HG03025 (cell line): ENCODE data around the gene TMEM144.
A peak's percentile ranks its signal among the peaks of the same experiment; 100 is the strongest.

ENCODE experiments used
- ATAC-seq: cut with Tn5 transposase; IDR thresholded peaks from one replicate; pipeline ENCODE4 v1.9.1; 2021; ENCODE audit warnings: mild to moderate bottlenecking, moderate library complexity; ENCODE audit not compliant: unreplicated experiment, low FRiP score

TMEM144 gene

DNA sequence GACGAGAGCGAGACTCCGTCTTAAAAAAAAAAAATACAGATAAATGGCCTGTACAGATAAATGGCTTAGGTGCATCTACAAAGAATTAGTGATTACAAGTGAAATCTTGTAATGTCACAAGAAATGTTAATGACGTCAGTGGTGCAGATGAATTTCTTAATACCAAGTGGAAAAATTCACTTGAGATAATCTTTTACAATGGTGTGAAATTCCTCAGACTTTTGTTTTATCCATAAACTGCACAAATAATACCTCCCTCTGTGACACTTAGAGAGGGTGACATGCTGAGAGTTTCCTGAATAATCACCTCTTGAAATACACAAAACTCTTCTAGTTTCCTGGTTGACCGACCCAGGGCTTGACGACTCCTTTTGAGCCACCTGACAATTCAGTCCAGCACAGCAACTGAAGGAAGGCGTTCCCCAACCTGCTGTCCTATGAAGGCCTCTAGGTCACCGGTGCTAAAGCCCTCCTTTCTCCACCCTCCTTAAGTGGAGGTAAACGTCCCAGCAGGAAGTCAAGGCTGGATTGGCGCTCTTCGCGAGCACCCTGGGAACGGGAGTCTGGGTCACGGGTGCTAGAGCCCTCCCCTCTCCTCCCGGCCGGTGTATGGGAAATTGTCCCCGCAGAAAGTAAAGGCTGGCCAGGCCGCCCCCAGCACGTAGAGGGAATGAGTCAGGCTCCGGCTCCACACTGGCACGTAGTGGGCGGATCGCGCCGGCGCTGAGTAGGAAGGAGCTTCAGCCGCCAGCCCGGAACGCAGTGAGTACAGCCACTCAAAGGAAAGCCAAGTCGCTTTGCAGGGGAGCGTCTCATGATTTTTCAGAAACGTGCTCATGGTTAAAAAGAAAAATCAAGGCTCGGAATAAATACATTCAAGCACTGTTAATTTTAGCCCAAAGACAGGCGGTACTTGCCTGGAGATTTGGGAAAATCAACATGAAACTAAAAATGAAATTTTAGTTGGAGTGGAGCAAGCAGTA is at the start of gene TMEM144:
Gene TMEM144, plus strand, starts transcription at position 662 of the 983 bp plus-strand sequence. CDS start 2,182 bp downstream, outside the sequence.
- ATAC-seq: peak; percentile 81

DNA sequence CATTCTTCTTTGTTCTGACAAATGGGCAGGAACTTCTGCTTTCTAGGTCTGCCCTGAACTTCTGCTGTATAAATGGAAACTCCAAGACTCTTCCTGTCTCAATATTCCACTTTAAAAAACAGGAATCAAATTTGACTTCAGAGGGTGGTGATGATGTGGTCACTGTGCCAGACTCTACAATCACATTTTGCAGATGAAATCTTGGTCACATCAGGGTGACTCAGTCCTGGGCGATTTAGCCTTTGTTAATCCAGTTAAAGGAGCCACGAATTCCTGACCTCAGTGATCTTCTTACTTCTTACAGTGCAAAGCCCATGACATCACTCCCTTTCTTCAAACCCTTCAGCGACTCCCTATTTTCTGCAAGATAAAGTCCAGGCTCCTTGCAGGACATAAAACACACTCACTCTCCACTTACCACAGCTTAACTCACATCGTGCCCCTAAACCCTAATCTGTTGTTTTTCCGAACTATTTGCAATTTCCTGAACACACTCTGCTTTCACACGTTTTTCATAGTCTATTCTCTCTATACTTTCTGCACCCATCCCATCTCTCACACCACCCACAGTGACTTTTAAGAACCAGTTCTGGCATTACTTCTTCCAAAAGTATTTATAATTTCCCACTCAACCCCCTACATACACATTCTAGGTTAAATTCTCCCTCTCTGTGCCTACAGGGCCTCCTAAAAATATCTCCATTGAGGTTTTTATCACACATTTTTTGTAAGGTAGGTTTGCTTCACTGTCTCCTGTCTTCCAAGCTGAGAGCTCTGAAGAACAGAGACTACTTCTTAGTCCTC is 48.5 kb upstream of the TMEM144 start:
- no peak for ATAC-seq

DNA sequence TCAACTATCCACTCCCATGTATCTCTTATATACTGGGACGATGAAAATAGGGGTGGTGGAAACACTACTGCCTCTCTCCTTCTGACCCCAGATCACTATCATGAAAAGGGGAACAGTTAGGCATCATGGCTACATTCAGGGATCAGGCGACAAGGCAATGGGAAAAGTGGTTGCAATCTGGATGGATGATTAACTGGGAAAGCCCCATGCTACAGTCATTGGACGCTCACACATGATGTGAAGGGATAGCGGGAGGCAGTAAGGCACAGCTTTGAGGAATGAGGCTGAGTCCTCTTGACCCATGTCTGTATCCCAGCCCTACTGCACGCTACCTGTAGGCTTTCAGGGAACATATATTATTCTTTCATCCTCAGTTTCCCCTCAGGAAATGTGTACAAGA is 47.7 kb upstream of the TMEM144 start:
- ATAC-seq: no peak

DNA sequence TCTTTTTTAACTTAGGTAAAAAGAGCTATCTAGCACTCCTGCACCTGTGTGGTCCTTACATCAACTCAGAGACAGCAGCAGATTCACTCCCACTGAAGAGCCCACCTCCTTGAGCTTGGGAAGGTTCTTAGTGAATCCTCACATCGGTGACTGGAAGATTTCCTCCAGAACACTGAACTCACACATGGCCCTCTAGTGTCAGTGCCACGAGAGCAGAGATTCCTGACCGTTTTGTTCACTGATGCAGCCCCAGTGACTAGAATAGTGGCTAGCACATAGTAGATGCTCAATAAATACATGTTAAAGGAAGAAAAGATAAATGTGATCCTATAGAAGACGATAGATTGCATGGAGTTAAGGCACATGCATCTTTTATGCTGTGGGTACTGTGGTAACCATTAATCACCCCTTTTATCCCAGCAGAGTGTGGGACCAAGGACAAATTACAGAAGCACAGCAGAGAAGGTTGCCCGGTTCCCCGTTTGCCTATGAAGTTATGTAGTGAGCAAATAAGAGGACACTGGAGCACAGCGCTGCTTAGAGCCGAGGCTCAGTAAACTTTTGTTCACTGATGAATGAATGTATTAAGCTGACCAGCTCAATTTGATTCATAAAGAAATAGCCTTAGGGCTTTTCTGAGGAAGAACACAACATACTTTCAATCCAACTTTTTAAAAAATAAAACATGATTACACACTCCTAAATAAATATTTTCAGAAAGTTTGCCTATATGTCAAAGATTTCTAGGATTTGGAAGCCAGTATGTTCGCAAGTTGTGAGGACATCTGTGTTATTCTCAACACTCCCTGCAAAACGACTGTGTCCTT is 46.1 kb upstream of the TMEM144 start:
- no peak for ATAC-seq

DNA sequence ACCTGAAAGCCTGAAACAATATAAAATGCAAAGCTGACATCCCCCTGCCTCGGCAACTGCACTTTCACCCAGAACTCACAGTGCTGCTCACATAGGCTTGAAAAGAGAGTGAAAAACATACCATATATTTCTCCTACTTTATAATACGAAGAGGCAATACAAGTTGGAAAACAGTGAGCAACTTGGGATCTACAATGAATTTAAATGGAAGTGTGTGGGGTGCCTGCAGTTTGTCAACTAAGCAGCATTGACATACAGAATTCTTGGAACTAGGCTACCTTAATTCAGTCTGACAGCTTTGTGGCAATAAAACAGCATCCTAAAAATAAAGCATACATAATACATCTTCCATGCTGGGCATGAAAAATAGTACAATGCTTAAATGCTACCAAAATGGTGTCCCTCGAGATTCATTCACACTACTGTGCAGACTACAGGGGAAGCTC is 45.5 kb upstream of the TMEM144 start:
- no peak for ATAC-seq

DNA sequence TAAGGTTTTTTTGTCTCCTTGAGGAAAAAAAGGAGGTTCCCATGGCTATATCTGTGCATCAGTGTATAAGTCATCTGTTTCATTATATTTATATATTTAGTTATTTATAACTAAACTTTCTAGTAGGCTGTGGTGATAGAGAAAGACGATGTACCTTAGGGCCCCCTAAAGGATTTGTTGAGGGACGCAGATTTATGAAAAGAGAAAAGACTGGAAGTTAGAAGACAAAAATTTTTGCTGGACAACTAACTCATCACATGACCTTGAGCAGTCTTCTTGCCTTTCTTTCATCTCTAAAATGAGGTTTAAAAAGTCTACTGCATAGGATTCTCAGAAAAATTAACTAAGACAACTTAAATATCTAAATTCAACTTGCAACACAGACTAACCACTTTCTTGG is 43.6 kb upstream of the TMEM144 start:
- no peak for ATAC-seq

DNA sequence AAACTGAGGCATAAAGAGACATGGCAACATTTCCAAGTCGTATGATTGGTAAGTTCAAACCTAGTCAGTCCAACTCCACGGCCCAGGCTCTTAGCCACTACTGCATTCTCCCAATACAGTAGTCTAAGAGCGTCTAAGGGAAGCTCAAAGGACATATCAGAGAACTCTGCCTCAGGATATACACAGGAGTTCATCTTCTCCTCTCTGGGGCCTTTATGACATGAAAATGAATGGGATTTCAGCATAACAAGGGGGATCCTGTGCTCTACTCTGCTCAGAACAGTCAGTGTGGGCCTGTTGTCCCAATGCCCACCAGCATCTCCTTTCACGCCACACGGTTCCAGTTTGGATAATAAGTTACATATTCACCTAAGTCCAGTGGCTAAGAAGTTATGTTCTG is 41.7 kb upstream of the TMEM144 start:
- no peak for ATAC-seq

DNA sequence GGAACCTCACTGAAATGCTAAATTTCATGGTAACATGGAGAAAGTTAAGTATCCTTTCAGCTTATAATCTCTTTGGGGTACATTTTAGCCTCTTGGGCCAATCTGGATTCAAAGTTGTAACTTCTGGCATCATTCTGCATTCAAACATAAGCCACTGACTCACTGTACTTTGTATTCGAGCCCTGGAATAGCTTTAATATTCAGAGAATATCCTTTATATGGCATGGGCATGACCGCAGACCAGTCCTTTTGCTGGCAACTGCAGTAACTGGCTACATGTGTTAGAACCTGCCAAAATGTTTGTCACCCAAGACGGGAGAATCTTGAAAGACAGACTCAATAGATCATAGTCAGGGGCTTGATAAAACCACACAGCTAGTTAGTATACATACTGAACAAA is 40.8 kb upstream of the TMEM144 start:
- no peak for ATAC-seq

DNA sequence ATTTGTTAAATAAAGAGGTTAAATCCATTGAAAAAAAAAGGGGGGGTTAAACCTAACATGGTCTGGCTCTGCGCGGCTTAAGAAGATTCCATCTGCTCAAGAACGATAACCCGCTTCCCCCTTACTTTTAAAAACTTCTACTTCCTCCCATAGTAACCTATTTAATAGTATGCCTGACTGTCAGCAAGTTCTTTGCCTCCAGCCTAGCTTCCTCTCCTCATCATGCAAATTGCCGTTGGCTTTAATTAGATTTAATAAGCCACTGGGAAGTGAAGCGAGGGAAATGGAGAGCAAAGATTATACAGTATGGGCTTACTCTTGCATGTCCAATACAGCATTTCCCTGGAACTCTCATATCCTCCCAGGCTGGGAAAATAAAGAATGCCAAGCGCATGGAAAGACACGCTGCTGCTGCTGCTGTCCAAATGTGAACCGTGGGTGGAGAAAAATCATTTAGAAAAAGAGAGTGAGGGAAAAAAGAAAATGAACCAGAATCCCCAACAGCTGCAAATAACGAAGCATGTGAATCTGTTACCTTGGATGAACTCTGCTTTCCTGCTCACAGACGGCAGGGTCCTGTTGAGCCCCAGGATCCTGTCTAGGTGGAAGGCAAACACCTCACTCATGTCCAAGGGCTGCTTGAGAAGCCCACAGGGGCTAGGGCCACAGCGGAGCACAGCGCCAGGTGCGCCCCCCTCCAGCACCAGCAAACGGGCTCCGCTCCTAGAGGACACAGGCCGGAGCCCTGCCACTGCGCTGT is 40.2 kb upstream of the TMEM144 start:
- ATAC-seq: no peak

DNA sequence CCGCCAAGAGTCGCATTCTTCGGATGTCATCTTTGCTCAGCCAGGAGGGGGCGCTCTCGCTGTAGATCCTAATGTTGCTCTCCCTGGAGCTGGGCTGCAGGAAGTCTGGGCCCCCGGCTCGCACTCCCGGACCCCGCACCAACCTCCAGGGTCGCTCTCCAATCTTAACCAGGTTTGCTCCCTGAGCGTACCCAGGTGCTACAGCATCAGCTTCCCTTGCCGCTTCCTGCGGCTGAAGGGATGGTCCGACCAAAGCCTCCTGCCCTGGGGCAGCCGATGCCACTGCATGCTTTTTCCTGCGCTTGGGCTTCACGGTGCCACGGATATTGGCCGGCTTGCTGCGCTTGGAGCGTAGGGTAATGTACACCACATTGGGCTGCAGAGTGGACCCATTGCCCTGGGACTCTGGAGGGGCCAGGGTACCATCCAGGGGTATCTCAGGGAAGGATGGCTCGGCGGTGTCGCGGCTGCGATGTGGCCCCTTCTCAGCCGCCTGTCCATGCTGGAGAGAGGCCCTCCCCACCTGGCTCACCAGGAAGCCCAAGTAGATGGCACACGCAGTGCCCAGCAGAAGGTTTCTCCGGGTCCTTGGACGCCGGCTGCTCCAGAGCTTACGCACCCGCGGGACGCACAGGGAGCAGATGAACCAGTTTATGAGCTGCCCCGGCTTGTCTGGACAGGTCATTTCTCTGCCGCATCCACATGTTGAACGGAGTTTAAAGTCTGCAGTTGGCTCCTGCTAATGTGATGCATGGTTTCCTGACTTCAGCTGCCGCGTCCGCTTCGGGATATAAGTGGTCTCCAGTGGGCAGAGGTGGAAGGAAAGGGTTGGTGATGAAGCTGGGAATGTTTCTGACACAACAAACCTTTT is 39.4 kb upstream of the TMEM144 start:
- ATAC-seq: no peak

DNA sequence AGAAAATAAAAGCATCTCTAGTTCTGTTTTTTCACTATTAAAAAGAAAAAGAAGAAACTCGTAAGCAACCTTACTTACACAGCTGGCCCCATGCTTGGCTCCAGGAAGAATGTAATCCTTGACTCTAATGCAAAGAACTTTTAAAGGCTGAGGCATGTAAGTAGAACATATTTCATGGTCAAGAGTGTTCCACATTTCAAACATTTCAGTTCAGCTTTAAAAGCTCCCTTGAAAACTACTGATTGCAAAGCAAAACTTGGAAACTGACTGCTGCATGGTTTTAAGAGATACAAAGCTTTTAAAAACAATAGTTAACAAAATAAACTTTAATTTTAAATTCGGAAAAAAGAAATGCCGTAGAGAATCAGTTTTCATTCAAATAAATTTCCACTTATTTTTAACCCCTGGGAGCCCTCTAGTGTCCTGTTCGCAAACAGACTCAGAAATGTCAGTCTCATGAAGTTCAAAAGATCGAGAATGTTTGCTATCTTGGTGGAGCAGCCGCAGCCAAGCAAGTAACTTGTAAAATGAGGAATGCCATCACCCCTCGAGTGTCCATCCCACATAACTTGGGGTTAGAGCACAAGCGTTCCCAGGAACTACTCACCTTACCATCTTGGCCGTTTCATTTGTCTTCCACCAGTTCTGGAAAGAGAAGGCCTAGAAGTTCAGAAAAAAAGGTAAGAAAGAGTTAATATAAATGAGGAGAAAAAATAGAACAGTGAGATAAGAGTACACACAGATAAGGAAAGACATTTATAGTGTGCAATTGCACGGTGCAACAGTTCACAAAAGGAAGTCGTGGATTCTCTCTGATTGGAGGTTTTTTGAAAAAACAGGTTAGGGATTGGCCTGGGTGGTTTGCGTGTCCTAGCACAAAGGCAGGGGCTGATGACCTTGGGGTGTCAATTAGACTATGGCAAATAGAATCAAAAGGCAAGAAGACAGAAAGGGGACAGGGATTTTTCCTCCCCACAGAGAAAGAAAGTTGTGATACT is 37.7 kb upstream of the TMEM144 start, which contains the start of gene GASK1B:
Gene GASK1B, minus strand, starts transcription at position 765 of the 998 bp plus-strand sequence. CDS start 1,650 bp downstream, outside the sequence.
- ATAC-seq: no peak

DNA sequence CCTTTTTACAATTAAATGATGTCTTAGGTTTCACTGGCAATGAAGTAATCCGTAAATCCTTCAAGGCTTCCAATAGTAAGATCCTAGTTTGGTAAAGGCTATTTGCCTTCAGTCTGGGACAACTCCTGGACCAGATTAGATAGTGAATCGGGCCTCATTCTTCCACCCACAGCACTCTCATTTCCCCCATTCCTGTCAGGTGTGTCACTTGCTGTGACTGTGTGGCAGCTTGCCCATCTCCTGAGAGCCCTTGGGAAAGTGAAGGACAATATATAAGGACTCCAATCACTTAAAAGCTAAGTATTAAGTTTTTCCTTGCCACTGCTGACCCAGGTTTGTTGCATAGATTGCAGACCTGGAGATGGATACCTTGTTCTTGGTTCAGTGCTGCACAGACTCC is 34.2 kb upstream of the TMEM144 start:
- ATAC-seq: no peak

DNA sequence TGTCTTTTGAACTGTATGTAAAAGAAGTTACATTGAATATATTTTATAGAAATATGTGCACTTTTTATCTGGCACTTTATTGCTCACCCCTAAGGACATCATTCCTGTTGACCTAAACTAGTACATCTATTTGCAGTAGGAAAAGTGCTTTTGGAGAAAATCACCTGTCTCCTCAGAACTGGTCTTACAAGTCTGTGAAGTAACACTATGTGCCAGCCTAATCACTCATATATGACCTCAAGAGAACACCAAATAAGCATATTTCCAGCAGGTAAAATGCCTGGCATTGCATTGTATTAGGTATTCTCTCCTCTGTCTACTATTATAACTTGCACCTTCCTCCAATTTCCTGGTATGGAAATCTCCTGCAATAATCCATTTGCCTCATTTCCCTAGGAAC is 33.5 kb upstream of the TMEM144 start:
- no peak for ATAC-seq

DNA sequence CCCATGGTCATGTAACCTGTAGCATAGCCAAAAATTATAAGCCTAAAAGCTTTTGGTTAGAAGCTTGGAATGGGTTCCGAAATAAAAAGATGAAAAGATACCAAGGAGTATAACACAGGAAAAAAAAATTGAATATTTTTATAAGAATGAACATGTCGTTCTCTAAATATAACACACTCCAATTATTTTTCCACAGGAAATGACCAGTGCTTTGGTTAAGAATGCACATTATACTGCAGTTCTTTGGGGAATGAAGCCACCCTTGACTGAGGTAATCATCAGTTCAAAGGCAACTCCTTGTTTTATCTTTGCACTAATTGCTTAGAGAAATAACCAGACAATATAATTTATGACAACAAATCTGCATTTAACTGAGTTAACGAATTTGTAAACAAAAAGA is 30.8 kb upstream of the TMEM144 start:
- ATAC-seq: no peak

DNA sequence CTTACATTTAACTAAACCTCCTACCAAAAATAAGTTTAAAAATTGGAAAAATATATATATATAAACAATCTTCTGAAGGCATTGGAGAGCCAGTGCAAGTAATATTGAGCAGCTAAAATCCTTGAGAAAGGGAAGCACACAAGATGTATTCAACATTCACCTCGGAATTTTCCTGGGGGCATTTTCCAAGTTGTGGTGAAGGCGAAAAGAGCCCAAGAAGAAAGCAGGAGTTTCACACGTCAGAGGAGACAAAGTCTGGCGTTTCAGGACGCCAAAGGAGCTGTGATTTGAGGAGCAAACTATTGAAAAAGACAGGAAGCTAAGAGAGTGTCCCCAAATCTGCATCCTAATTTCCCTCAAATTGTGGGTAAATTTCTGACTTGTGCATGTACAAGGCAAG is 28.4 kb upstream of the TMEM144 start:
- no peak for ATAC-seq

DNA sequence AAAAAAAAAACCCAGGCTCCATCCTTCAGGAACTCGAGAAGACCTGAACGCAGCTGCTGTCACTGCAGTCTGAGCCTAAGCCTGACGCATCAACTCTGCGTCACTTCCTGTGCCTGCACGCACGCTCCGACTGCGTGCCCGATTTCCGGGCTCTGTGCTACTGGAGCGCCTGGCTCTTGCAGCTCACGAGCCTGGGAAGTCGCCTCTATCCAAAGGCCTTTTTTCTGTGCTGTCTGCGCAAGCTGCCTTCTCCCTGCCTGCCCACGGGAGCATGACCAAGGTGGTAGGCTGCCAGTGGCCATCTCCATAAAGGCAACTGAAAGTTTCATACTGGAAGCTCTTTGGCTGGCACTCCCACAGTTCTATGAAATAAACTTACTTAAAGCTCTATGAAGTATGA is 27.6 kb upstream of the TMEM144 start:
- ATAC-seq: no peak

DNA sequence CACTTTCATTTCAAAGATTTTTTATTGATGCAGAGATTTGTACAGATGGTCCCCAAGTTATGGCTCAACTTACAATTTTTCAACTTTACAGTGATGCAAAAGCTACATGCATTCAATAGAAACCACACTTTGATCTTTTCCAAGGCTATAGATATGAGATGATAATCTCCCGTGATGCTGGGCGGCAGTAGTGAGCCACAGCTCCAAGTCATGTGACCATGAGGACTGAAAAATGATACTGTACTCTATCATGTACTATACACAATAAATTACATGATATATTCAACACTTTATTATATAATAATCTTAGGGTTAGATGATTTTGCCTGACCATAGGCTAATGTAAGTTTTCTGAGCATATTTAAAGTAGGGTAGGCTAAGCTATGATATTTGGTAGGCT is 23.5 kb upstream of the TMEM144 start:
- no peak for ATAC-seq

DNA sequence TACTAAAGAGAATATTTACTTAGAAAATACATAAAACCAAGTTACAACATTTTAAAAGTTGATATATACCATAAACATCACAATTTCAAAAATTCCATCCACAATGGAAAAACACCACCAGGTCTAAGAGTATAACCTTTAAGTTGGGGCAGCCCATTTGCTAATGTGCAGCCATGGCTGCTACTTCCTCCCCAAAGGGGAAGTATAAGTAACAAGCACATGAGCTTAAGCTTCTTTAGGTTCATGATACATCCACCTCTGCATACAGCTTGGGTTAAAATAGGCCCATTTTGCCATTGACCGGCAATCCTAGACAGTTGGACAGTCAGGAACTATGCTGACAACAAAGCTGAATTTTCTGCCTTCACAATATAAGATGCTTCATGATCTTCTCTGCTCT is 20.9 kb upstream of the TMEM144 start:
- ATAC-seq: no peak
